ENCODE results near the gene PEX5L.

PEX5L gene

DNA sequence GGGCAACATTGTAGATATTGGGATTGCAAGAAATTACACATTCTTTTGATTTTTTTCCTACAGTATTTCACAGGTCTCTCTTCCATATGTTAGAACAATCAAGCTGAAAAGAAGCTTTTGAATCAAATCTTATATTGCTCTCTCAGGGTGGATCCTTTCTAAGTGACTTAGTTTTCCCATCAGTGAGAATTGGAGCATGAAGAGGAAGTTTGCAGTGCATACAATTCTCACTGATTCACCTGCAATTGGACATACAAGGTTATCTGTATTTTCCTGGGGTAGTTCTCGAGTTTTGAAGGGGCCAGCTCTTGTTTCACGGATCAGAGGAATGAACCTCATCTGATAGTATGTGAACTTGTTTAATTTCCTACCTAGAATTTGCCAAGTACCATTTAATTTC, 150.8 kb downstream of the PEX5L start:
- Histone ChIP-seq H3K4me3 (ENCODE audit: insufficient read depth, low read depth, low read length, poor library complexity, severe bottlenecking) (no peak overlapping the region), H3K27me3 (replicated peaks; ENCODE audit: control insufficient read depth, insufficient read depth, low read length, poor library complexity, severe bottlenecking) (no peaks in the 10 kb centered on the region), H3K27ac (ENCODE audit: insufficient read depth, low read length, poor library complexity, severe bottlenecking) (no peak overlapping the region), H3K4me1 (ENCODE audit: control insufficient read depth, insufficient read depth, low read length, poor library complexity, severe bottlenecking) (no peaks in the 10 kb centered on the region), H3K9me3 (ENCODE audit: control insufficient read depth, low read length) (no peaks in the 10 kb centered on the region), H3K36me3 (ENCODE audit: control insufficient read depth, insufficient read depth, low read length) (no peaks in the 10 kb centered on the region)
- no peak for DNase-seq

DNA sequence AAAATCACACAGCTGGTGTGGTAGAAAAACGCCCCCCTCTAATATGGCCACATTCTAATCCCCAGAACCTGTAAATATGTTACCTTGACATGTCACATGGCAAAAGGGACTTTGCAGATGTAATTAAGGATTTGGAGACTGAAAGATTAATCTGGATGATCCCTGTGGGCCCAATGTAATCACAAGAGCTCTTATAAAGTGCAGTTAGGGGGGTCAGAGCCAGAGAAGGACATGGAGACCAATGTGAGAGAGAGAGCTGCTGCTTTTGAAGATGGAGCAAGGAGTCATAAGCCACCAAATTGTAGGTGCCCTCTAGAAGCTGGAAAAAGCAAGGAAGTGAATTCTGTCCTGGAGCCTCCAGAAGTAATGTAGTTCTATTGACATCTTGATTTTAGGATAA, 152.6 kb downstream of the PEX5L start:
- Histone ChIP-seq H3K36me3 (ENCODE audit: control insufficient read depth, insufficient read depth, low read length) (no peaks in the 10 kb centered on the region), H3K9me3 (ENCODE audit: control insufficient read depth, low read length) (no peaks in the 10 kb centered on the region), H3K4me3 (ENCODE audit: insufficient read depth, low read depth, low read length, poor library complexity, severe bottlenecking) (no peak overlapping the region), H3K4me1 (ENCODE audit: control insufficient read depth, insufficient read depth, low read length, poor library complexity, severe bottlenecking) (no peaks in the 10 kb centered on the region), H3K27me3 (replicated peaks; ENCODE audit: control insufficient read depth, insufficient read depth, low read length, poor library complexity, severe bottlenecking) (no peaks in the 10 kb centered on the region), H3K27ac (ENCODE audit: insufficient read depth, low read length, poor library complexity, severe bottlenecking) (no peak overlapping the region)
- no peak for DNase-seq

DNA sequence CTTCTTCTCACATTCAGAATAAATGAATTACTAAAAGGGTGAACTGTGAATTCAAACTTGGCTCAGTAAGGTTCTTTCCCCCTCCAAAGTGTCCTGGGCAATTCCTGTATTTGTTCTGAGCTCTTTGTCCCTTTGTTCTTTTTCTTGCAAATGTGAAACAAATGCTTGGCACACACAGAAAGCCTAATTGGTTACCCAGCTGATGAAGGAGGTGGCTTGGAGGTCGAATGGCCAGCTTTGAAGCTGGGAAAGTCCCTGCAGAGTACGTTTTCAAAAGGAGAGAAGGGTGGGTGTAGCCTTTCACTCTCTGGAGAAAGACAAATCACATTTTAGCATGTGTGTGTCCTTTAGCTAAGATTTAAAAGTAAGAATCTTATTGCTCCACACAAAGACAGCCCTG, 154.4 kb downstream of the PEX5L start:
- Histone ChIP-seq H3K27ac (ENCODE audit: insufficient read depth, low read length, poor library complexity, severe bottlenecking) (no peak overlapping the region), H3K9me3 (ENCODE audit: control insufficient read depth, low read length) (no peaks in the 10 kb centered on the region), H3K27me3 (replicated peaks; ENCODE audit: control insufficient read depth, insufficient read depth, low read length, poor library complexity, severe bottlenecking) (no peaks in the 10 kb centered on the region), H3K36me3 (ENCODE audit: control insufficient read depth, insufficient read depth, low read length) (no peaks in the 10 kb centered on the region), H3K4me1 (ENCODE audit: control insufficient read depth, insufficient read depth, low read length, poor library complexity, severe bottlenecking) (no peaks in the 10 kb centered on the region), H3K4me3 (ENCODE audit: insufficient read depth, low read depth, low read length, poor library complexity, severe bottlenecking) (no peak overlapping the region)
- DNase-seq, result no peak

DNA sequence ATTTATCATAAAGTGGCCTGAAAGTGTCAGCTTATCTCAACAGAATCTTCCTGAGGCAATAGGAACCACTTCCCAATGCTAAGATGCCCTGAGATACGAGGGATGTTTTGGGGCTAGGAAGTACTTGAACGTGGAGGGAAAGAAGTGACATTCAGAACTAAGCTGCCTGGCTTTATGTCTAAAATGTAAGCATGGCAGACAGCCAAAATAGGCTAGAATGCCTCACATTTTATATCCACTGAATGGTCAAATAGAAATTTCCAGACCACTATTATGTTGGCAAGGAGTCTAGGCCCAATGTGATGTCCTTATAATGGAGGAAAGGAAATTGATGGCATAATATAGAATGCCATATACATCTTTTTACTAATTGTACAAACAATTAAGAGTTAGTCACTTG, 154.9 kb downstream of the PEX5L start:
- H3K9me3 ChIP-seq (ENCODE audit: control insufficient read depth, low read length), result no peaks in the 10 kb centered on the region
- H3K4me1 ChIP-seq (ENCODE audit: control insufficient read depth, insufficient read depth, low read length, poor library complexity, severe bottlenecking), result no peaks in the 10 kb centered on the region
- H3K4me3 ChIP-seq (ENCODE audit: insufficient read depth, low read depth, low read length, poor library complexity, severe bottlenecking), result no peak overlapping the region
- no peaks in the 10 kb centered on the region for H3K36me3 ChIP-seq (ENCODE audit: control insufficient read depth, insufficient read depth, low read length)
- no peaks in the 10 kb centered on the region for H3K27me3 ChIP-seq (replicated peaks; ENCODE audit: control insufficient read depth, insufficient read depth, low read length, poor library complexity, severe bottlenecking)
- DNase-seq, result no peak
- H3K27ac ChIP-seq (ENCODE audit: insufficient read depth, low read length, poor library complexity, severe bottlenecking), result no peak overlapping the region

DNA sequence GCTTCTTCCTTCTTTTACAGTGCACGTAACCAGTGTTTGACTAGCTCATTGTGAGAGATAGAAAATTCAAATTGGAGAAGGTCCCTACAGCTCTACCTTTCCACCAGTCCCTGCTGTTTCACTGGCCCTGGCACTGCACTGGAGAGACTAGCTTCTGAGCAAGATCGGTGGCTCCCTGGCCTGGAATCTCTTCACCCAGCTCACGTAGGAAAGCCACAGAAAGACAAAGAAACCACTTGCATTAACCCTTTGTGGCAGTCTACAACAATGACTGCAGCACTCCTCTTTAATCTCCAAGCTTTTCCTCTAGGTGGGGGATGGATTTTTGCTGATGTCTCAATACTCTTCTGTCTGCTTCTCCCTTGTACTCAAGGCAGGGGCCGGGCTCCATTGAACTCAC, 155.9 kb downstream of the PEX5L start:
- no peaks in the 10 kb centered on the region for H3K27me3 ChIP-seq (replicated peaks; ENCODE audit: control insufficient read depth, insufficient read depth, low read length, poor library complexity, severe bottlenecking)
- H3K4me3 ChIP-seq (ENCODE audit: insufficient read depth, low read depth, low read length, poor library complexity, severe bottlenecking), result no peak overlapping the region
- no peaks in the 10 kb centered on the region for H3K4me1 ChIP-seq (ENCODE audit: control insufficient read depth, insufficient read depth, low read length, poor library complexity, severe bottlenecking)
- no peak for DNase-seq
- H3K36me3 ChIP-seq (ENCODE audit: control insufficient read depth, insufficient read depth, low read length), result no peaks in the 10 kb centered on the region
- H3K27ac ChIP-seq (ENCODE audit: insufficient read depth, low read length, poor library complexity, severe bottlenecking), result no peak overlapping the region
- H3K9me3 ChIP-seq (ENCODE audit: control insufficient read depth, low read length), result no peaks in the 10 kb centered on the region

DNA sequence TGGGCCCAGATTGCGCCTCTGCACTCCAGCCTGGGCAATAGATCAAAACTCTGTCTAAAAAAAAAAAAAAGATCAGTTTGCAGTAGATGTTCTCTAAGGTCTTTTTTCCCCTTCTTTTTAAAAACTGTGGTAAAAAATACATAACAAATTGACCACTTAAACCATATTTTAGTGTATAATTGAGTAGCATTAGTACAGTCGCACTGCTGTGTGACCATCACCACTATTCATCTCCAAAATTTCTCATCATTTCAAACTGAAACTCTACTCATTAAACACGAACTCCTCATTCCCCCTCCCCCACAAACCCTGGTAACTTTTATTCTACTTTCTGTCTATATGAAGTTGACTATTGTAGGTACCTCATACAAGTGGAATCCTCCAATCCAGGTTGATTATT, 160.3 kb downstream of the PEX5L start:
- no peaks in the 10 kb centered on the region for H3K36me3 ChIP-seq (ENCODE audit: control insufficient read depth, insufficient read depth, low read length)
- H3K4me3 ChIP-seq (ENCODE audit: insufficient read depth, low read depth, low read length, poor library complexity, severe bottlenecking), result no peak overlapping the region
- no peaks in the 10 kb centered on the region for H3K27me3 ChIP-seq (replicated peaks; ENCODE audit: control insufficient read depth, insufficient read depth, low read length, poor library complexity, severe bottlenecking)
- no peak for DNase-seq
- no peaks in the 10 kb centered on the region for H3K4me1 ChIP-seq (ENCODE audit: control insufficient read depth, insufficient read depth, low read length, poor library complexity, severe bottlenecking)
- no peaks in the 10 kb centered on the region for H3K9me3 ChIP-seq (ENCODE audit: control insufficient read depth, low read length)
- H3K27ac ChIP-seq (ENCODE audit: insufficient read depth, low read length, poor library complexity, severe bottlenecking), result no peak overlapping the region

GRCh38 chr3:179872842-179873241, 163.9 kb downstream of the PEX5L start:
- Histone ChIP-seq H3K27ac (ENCODE audit: insufficient read depth, low read length, poor library complexity, severe bottlenecking) (no peak overlapping the region), H3K27me3 (replicated peaks; ENCODE audit: control insufficient read depth, insufficient read depth, low read length, poor library complexity, severe bottlenecking) (no peaks in the 10 kb centered on the region), H3K36me3 (ENCODE audit: control insufficient read depth, insufficient read depth, low read length) (no peaks in the 10 kb centered on the region), H3K9me3 (ENCODE audit: control insufficient read depth, low read length) (no peaks in the 10 kb centered on the region), H3K4me1 (ENCODE audit: control insufficient read depth, insufficient read depth, low read length, poor library complexity, severe bottlenecking) (no peaks in the 10 kb centered on the region), H3K4me3 (ENCODE audit: insufficient read depth, low read depth, low read length, poor library complexity, severe bottlenecking) (no peak overlapping the region)
- no peak for DNase-seq

- Histone ChIP-seq H3K9me3 (ENCODE audit: control insufficient read depth, low read length) (no peaks in the 10 kb centered on the region), H3K27me3 (replicated peaks; ENCODE audit: control insufficient read depth, insufficient read depth, low read length, poor library complexity, severe bottlenecking) (no peaks in the 10 kb centered on the region), H3K36me3 (ENCODE audit: control insufficient read depth, insufficient read depth, low read length) (no peaks in the 10 kb centered on the region), H3K4me3 (ENCODE audit: insufficient read depth, low read depth, low read length, poor library complexity, severe bottlenecking) (no peak overlapping the region), H3K4me1 (ENCODE audit: control insufficient read depth, insufficient read depth, low read length, poor library complexity, severe bottlenecking) (no peaks in the 10 kb centered on the region), H3K27ac (ENCODE audit: insufficient read depth, low read length, poor library complexity, severe bottlenecking) (no peak overlapping the region)
- DNase-seq, result no peak
Measured at GRCh38 chr3:179871782-179872181, 165.0 kb downstream of the PEX5L start.

DNA sequence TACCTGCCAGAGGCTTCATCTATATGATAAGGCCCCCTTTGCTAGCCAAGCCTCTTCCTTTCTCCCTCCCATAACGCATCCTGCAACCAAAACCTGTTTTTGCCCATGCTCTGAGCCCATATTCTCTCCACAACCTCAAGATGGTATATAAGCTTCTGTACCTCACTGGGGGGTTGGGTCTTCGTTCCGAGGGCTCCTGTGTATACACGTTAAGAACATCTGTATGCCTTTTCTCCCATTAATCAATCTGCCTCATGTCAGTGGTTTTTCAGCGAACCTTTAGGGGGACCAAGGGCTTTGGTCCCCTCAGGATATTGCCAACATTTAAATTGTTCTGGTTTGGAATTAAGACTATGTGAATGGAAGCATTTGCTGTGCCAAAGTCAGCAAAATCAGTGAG, 168.0 kb downstream of the PEX5L start:
- H3K27ac ChIP-seq (ENCODE audit: insufficient read depth, low read length, poor library complexity, severe bottlenecking), result no peak overlapping the region

GRCh38 chr3:179867961-179868360, 168.8 kb downstream of the PEX5L start:
- H3K4me3 ChIP-seq (ENCODE audit: insufficient read depth, low read depth, low read length, poor library complexity, severe bottlenecking), result no peak overlapping the region
- no peak for DNase-seq
- H3K27me3 ChIP-seq (replicated peaks; ENCODE audit: control insufficient read depth, insufficient read depth, low read length, poor library complexity, severe bottlenecking), result no peaks in the 10 kb centered on the region
- no peaks in the 10 kb centered on the region for H3K36me3 ChIP-seq (ENCODE audit: control insufficient read depth, insufficient read depth, low read length)
- no peaks in the 10 kb centered on the region for H3K9me3 ChIP-seq (ENCODE audit: control insufficient read depth, low read length)
- no peaks in the 10 kb centered on the region for H3K4me1 ChIP-seq (ENCODE audit: control insufficient read depth, insufficient read depth, low read length, poor library complexity, severe bottlenecking)
- no peak overlapping the region for H3K27ac ChIP-seq (ENCODE audit: insufficient read depth, low read length, poor library complexity, severe bottlenecking)

More for the DNA sequence above, 168.0 kb downstream of the PEX5L start:
- H3K27me3 ChIP-seq (replicated peaks; ENCODE audit: control insufficient read depth, insufficient read depth, low read length, poor library complexity, severe bottlenecking), result no peaks in the 10 kb centered on the region
- no peaks in the 10 kb centered on the region for H3K4me1 ChIP-seq (ENCODE audit: control insufficient read depth, insufficient read depth, low read length, poor library complexity, severe bottlenecking)
- no peak overlapping the region for H3K4me3 ChIP-seq (ENCODE audit: insufficient read depth, low read depth, low read length, poor library complexity, severe bottlenecking)
- no peaks in the 10 kb centered on the region for H3K36me3 ChIP-seq (ENCODE audit: control insufficient read depth, insufficient read depth, low read length)
- no peaks in the 10 kb centered on the region for H3K9me3 ChIP-seq (ENCODE audit: control insufficient read depth, low read length)
- DNase-seq, result no peak

Measured in effector memory CD4-positive, alpha-beta T cell (primary cell).